ENCODE measurements around the gene LARGE2. TPM values are rescaled to one million over a fixed set of nuclear protein-coding genes. Genes with fewer than 3 reads are reported as not detected.

Gene LARGE2
- total and polyA plus RNA-seq, 2 experiments from 2014 or later: 89.8 to 107 TPM

GRCh38 chr11:45935349-45936064 is 13.1 kb downstream of the LARGE2 start (continued):
- TF ChIP-seq ZNF462 (CRISPR knock-in tag; IDR thresholded peaks at IDR 0.05) (no peak), EZH2 (IDR thresholded peaks at IDR 0.05; ENCODE audit: low read depth, unreplicated experiment) (no peak), CTCF (conservative IDR thresholded peaks at IDR 0.05; ENCODE audit: low read depth in 2 of 2) (no peak)

DNA sequence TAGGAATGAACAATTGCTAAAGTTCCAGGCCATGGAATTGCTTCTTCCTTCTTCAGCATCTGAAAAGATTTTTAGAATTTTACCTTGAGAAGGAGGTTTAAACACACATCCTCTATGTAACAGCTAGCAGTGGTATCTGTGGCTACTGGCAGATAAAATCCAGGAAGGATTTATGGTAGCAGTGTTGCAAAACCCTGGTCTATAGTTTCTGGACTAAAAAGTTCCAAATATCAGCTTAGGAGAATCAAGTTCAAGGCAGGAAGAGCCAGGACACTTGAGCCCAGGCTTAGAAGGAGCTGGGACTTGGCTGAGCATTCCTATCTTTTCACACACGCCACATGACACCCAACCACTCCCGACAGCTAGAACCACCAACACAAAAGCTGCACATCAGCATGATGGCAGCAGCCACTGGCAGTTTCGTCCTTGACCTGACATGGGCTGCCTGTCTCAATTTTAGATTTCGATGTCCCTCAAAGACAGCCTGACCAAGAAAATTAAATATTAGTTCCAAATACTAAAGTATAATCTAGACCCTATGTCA is 14.1 kb downstream of the LARGE2 start:
- Mint-ChIP-seq H3K4me1 (peaks cover 17% of the 10 kb centered on the region), H3K36me3 (ENCODE audit: low read depth) (peaks cover 18% of the 10 kb centered on the region), H3K9me3 (no peaks in the 10 kb centered on the region), H3K4me3 (no peak overlapping the region), H3K27ac (no peak overlapping the region), H3K27me3 (ENCODE audit: insufficient read depth, low read depth, poor library complexity) (peaks cover 1% of the 10 kb centered on the region)
- peaks cover 11% of the 10 kb centered on the region; the same call in 1 of the 2 replicates for H3K36me3 ChIP-seq (ENCODE audit: insufficient read depth)
- H3K4me1 ChIP-seq (ENCODE audit: insufficient read depth): no peaks in the 10 kb centered on the region; the same call in 1 of the 2 replicates
- H3K4me2 ChIP-seq: no peak overlapping the region
- 0 out of 2 replicates have a peak, but pooled peaks cover 3% of the 10 kb centered on the region for H3F3A ChIP-seq (replicated peaks; ENCODE audit: low read depth)
- DNase-seq (ENCODE audit: low spot score) (no peak), ATAC-seq (no peak)
- H3K9me2 ChIP-seq (ENCODE audit: insufficient read depth): no peaks in the 10 kb centered on the region
- peaks cover 4% of the 10 kb centered on the region for H4K20me1 ChIP-seq (replicated peaks; ENCODE audit: insufficient read depth)
- no peak overlapping the region for H2AFZ ChIP-seq
- H3K27me3 ChIP-seq (ENCODE audit: insufficient read depth): no peaks in the 10 kb centered on the region
- H3K4me3 ChIP-seq: no peak overlapping the region
- H3K27ac ChIP-seq (ENCODE audit: low read depth): peak overlapping the region; percentile 36; the same call in 1 of the 2 replicates
- H3K79me2 ChIP-seq (replicated peaks; ENCODE audit: insufficient read depth): 0 out of 2 replicates have a peak, but pooled peaks cover 2% of the 10 kb centered on the region
- no peak for TF ChIP-seq POLR2AphosphoS5 (IDR thresholded peaks at IDR 0.05; ENCODE audit: low read depth)
- no peak for TF ChIP-seq ZNF331 (CRISPR knock-in tag; IDR thresholded peaks at IDR 0.05; ENCODE audit: low read depth)
- no peak for TF ChIP-seq CREB1 (CRISPR knock-in tag; IDR thresholded peaks at IDR 0.05; ENCODE audit: low read depth)
- no peak for TF ChIP-seq EZH2phosphoT487 (IDR thresholded peaks at IDR 0.05; ENCODE audit: unreplicated experiment)
- no peak for TF ChIP-seq JUNB (IDR thresholded peaks at IDR 0.05; ENCODE audit: unreplicated experiment)
- TF ChIP-seq ZNF114 (CRISPR knock-in tag; IDR thresholded peaks at IDR 0.05): no peak
- TF ChIP-seq STAT1 (IDR thresholded peaks at IDR 0.05; ENCODE audit: unreplicated experiment): no peak
